Endodermal cell (in vitro differentiated cells): ENCODE results near the gene DNMBP. TPM values are rescaled to one million over a fixed set of nuclear protein-coding genes. Genes with fewer than 3 reads are reported as not detected.

Source experiments
- DNase-seq: peaks from one replicate; pipeline ENCODE4 v3.0.0-alpha.2; 2017
- H3K27ac ChIP-seq: 2 replicates; pipeline ENCODE4 v1.5.1; 2013; ENCODE audit warnings: mild to moderate bottlenecking, low read depth, low read length, moderate library complexity
- H3K27me3 ChIP-seq: 2 replicates; pipeline ENCODE4 v1.6.1; 2013; ENCODE audit warnings: mild to moderate bottlenecking, low read length, moderate library complexity; ENCODE audit not compliant: insufficient read depth, control insufficient read depth, poor library complexity, severe bottlenecking
- H3K36me3 ChIP-seq: 2 replicates; pipeline ENCODE4 v1.7.0; 2013; ENCODE audit warnings: mild to moderate bottlenecking, low read length, moderate library complexity; ENCODE audit not compliant: control insufficient read depth, insufficient read depth
- H3K4me1 ChIP-seq: one replicate; pipeline ENCODE4 v1.7.0; 2013; ENCODE audit warnings: low read length; ENCODE audit not compliant: control insufficient read depth, insufficient read depth
- H3K4me3 ChIP-seq: 2 replicates; pipeline ENCODE4 v1.5.1; 2013; ENCODE audit warnings: mild to moderate bottlenecking, low read length, moderate library complexity
- H3K9ac ChIP-seq: 2 replicates; pipeline ENCODE4 v1.6.1; 2013; ENCODE audit warnings: mild to moderate bottlenecking, low read length, moderate library complexity; ENCODE audit not compliant: poor library complexity, severe bottlenecking; ENCODE audit errors: extremely low read depth
- H3K9me3 ChIP-seq: 2 replicates; pipeline ENCODE4 v1.6.1; 2013; ENCODE audit warnings: mild to moderate bottlenecking, low read length, moderate library complexity; ENCODE audit not compliant: control insufficient read depth
- H3K27ac Mint-ChIP-seq: 2 replicates; pipeline ENCODE4 v1.8.0; 2020; ENCODE audit warnings: mixed read lengths
- H3K27me3 Mint-ChIP-seq: 2 replicates; pipeline ENCODE4 v1.8.0; 2021; ENCODE audit warnings: mild to moderate bottlenecking, mixed read lengths; ENCODE audit not compliant: insufficient read depth
- H3K36me3 Mint-ChIP-seq: 2 replicates; pipeline ENCODE4 v1.8.0; 2020; ENCODE audit warnings: low read depth, mixed read lengths
- H3K4me1 Mint-ChIP-seq: 2 replicates; pipeline ENCODE4 v1.8.0; 2020; ENCODE audit warnings: mixed read lengths
- H3K4me3 Mint-ChIP-seq: 2 replicates; pipeline ENCODE4 v1.8.0; 2020; ENCODE audit warnings: mild to moderate bottlenecking, moderate library complexity, mixed read lengths
- H3K9me3 Mint-ChIP-seq: 2 replicates; pipeline ENCODE4 v1.8.0; 2020; ENCODE audit warnings: mild to moderate bottlenecking, mixed read lengths
- CTCF ChIP-seq: fragments of 200-600 bp; sonication (generic); conservative IDR thresholded peaks from 2 replicates; pipeline ENCODE4 v1.5.0; 2021; ENCODE audit warnings: antibody characterized with exemption, mild to moderate bottlenecking
- WGBS, 2 experiments: methylation state at CpG; one replicate each; pipeline versions ENCODE4 v1.1.5 to v1.1.7; 2013; ENCODE audit warnings: missing lambda C conversion rate in 2 of 2, mixed read lengths in 1 of 2; ENCODE audit not compliant: insufficient coverage in 1 of 2, insufficient read length in 1 of 2; 5-methylcytosine and 5-hydroxymethylcytosine counted together
- total RNA-seq, 2 donors: library from RNA; stranded (reverse); fragmentation: NEBNext Ultra II Directional in 1 of 2; extraction: Animal tissue kit (Norgen Biotek cat#: 25700) in 1 of 2; gene quantifications; 2 replicates in 1 of 2; 3 replicates in 1 of 2; pipeline ENCODE4 v1.2.1, GENCODE V29; 2021

The DNMBP gene
- total RNA-seq, 2 donors from 2014 or later, result 45.4 to 85.4 TPM

- H3K27me3 ChIP-seq, result no peaks in the 10 kb centered on the region
- 92 to 95% methylated on average over 6 to 8 of the region's 8 CpGs for WGBS, 2 experiments
- Mint-ChIP-seq H3K27me3 (peaks cover 2% of the 10 kb centered on the region), H3K27ac (no peak overlapping the region), H3K9me3 (no peaks in the 10 kb centered on the region), H3K36me3 (no peaks in the 10 kb centered on the region), H3K4me3 (no peak overlapping the region), H3K4me1 (peaks cover 11% of the 10 kb centered on the region)
- no peak overlapping the region for H3K4me3 ChIP-seq
- no peaks in the 10 kb centered on the region for H3K4me1 ChIP-seq
- no peaks in the 10 kb centered on the region for H3K36me3 ChIP-seq
- DNase-seq, result no peak
- H3K9me3 ChIP-seq, result no peaks in the 10 kb centered on the region
- no peak overlapping the region for H3K9ac ChIP-seq
- no peak for TF ChIP-seq CTCF
- no peak overlapping the region for H3K27ac ChIP-seq
Observed at GRCh38 chr10:99855479-99856071, 154.2 kb downstream of the DNMBP start.

- H3K27ac ChIP-seq, result no peak overlapping the region
- no peak overlapping the region for H3K4me3 Mint-ChIP-seq
- no peaks in the 10 kb centered on the region for H3K36me3 Mint-ChIP-seq
- H3K36me3 ChIP-seq, result no peaks in the 10 kb centered on the region
- no peak overlapping the region for H3K9ac ChIP-seq
- no peak overlapping the region for H3K4me3 ChIP-seq
- no peak overlapping the region for H3K27ac Mint-ChIP-seq
- no peak for DNase-seq
- H3K9me3 ChIP-seq, result no peaks in the 10 kb centered on the region
- peaks cover 18% of the 10 kb centered on the region for H3K4me1 Mint-ChIP-seq
- peak; percentile 60 for TF ChIP-seq CTCF
- H3K4me1 ChIP-seq, result no peaks in the 10 kb centered on the region
- no peaks in the 10 kb centered on the region for H3K9me3 Mint-ChIP-seq
- H3K27me3 Mint-ChIP-seq, result peaks cover 2% of the 10 kb centered on the region
- WGBS, 2 experiments, result 70 to 83% methylated on average over 5 to 6 of the region's 6 CpGs
- no peaks in the 10 kb centered on the region for H3K27me3 ChIP-seq
Observed at GRCh38 chr10:99854860-99855259, 154.9 kb downstream of the DNMBP start.

- Histone ChIP-seq H3K27ac (no peak overlapping the region), H3K4me1 (peaks cover 4% of the 10 kb centered on the region), H3K4me3 (no peak overlapping the region), H3K27me3 (no peaks in the 10 kb centered on the region), H3K9ac (no peak overlapping the region), H3K36me3 (no peaks in the 10 kb centered on the region), H3K9me3 (no peaks in the 10 kb centered on the region)
- no peak for TF ChIP-seq CTCF
- DNase-seq, result no peak
- H3K27ac Mint-ChIP-seq, result no peak overlapping the region
- H3K9me3 Mint-ChIP-seq, result no peaks in the 10 kb centered on the region
- H3K36me3 Mint-ChIP-seq, result no peaks in the 10 kb centered on the region
- H3K4me1 Mint-ChIP-seq, result peaks cover 24% of the 10 kb centered on the region
- WGBS, 2 experiments, result 95 to 100% methylated on average over 1 to 3 of the region's 3 CpGs
- H3K27me3 Mint-ChIP-seq, result no peaks in the 10 kb centered on the region
- no peak overlapping the region for H3K4me3 Mint-ChIP-seq
Observed at GRCh38 chr10:99853655-99854054, 156.1 kb downstream of the DNMBP start.
